GM19468 (cell line): ENCODE results near the gene SLC26A9.

Experiments used
- ATAC-seq: cut with Tn5 transposase; IDR thresholded peaks from one replicate; pipeline ENCODE4 v1.9.1; 2021; ENCODE audit warnings: mild to moderate bottlenecking, moderate library complexity, moderate number of reproducible peaks; ENCODE audit not compliant: unreplicated experiment; ENCODE audit errors: extremely low read depth

SLC26A9 gene

GRCh38 chr1:205928317-205928716, 14.9 kb downstream of the SLC26A9 start:
- no peak for ATAC-seq

DNA sequence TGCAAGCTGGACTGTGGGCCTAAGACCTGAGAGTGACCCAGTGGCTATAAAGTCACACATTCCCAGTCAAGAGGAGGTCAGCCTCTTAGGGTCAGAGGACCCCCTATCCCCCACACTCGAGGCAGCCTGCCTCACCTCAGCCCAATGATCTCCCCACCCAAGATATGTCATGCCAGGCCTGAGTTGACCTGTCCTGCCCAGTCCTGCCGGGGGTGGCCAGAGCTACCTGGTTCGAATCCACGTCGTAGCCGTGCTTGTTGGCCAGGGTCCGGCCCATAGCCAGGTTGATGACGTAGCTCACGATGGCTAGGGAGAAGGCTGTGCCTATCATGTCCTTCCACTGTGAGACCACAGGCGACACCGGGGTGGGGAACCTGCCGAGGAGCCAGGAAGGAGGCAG, 15.6 kb downstream of the SLC26A9 start:
- no peak for ATAC-seq

DNA sequence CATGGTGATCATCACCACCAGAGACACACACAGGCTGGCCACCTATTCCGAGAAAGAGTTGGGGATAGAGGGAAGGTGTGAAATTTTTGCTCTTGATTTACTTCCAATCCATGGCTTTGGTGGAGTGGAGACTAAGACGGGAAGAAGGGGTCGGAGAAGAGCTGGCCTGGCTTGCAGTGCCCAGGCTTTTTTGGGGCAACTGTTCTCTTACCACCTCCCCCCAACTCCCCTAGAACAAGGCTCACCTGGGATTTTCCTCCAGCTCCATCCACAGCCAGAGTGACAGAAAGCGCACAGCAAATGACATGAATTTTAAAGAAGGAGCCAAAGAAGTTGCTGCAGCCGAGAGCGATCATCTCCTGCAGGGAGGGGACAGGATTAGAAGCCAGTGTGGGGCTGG, 16.0 kb downstream of the SLC26A9 start:
- no peak for ATAC-seq

DNA sequence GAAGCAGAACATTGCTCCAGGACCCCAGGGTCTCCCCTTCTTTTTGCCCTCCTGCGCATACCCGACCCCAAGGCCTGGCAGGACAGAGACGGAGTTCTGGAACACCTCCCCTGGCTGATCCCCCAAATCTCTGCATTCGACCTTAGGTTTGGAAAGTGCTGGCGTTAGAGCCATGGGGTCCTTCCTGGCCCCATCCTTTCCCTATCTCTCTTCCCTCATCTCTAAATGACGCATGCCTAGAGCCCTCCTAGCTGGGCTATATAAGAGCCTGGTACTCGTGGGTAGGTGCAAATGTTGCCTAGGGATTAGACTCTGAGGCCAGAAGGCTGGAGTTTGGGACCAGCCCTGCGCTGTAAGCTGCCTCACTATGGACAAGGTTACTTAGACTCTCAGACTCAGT, 16.6 kb downstream of the SLC26A9 start:
- ATAC-seq, result no peak

DNA sequence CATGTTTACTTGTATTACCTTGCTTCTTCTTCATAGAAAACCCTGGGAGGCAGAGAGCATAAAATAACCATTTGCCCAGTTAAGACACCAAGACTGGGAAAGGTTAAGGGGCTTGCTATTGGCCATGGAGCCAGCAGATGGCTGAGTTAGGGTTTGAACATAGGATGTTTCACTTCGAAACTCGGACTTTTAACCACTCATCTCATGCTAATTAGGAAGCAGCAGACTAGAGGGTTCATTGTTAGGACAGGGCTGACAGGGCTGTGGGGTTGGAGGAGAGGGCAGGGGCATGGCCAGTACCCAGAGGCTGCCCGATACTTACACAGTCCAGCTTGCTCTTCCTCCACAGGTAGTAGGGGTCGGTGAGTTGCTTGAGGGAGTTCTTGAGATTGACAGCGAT, 17.0 kb downstream of the SLC26A9 start:
- ATAC-seq, result no peak

- ATAC-seq, result no peak
Observed at GRCh38 chr1:205925736-205926135, 17.5 kb downstream of the SLC26A9 start.

DNA sequence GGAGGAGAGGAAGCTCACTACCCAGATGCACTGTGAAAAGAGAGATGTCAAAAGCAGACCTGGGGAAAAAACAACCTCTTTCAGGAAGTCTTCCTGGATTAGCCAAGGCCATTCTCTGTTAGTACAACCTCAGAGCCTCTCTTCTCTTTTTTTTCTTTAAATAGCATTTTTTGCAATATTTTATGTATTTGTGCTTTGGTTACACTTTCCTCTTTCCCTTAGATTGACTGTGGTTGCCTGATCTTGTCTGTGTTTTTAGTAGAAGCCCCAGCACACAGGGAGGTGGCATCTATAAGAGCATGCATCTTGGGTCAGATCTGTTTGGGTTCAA, 18.8 kb downstream of the SLC26A9 start:
- ATAC-seq, result no peak

- ATAC-seq, result no peak
Observed at GRCh38 chr1:205923651-205924459, 19.4 kb downstream of the SLC26A9 start.

GRCh38 chr1:205922806-205923205, 20.4 kb downstream of the SLC26A9 start:
- ATAC-seq, result no peak

GRCh38 chr1:205922314-205922713, 20.9 kb downstream of the SLC26A9 start:
- no peak for ATAC-seq

DNA sequence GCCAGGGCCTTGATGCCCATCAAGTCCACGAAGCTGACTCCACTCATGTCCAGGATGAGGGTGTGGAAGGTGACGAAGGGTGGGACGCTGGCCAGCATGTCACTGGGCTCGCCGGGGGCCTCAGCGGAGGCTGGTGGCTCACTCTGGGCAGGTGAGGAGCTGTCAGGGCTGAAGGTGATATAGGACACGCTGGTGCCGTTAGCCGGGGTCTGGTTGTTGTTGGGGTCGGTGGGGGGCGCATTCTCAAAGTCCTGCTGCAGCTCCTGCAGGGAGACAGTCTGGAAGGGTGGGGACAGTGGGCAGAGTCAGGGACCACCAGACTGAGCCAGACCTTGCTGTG, 21.7 kb downstream of the SLC26A9 start:
- no peak for ATAC-seq

GRCh38 chr1:205920861-205921569, 22.2 kb downstream of the SLC26A9 start:
- no peak for ATAC-seq

- ATAC-seq, result no peak
Observed at GRCh38 chr1:205920159-205920558, 23.1 kb downstream of the SLC26A9 start.

DNA sequence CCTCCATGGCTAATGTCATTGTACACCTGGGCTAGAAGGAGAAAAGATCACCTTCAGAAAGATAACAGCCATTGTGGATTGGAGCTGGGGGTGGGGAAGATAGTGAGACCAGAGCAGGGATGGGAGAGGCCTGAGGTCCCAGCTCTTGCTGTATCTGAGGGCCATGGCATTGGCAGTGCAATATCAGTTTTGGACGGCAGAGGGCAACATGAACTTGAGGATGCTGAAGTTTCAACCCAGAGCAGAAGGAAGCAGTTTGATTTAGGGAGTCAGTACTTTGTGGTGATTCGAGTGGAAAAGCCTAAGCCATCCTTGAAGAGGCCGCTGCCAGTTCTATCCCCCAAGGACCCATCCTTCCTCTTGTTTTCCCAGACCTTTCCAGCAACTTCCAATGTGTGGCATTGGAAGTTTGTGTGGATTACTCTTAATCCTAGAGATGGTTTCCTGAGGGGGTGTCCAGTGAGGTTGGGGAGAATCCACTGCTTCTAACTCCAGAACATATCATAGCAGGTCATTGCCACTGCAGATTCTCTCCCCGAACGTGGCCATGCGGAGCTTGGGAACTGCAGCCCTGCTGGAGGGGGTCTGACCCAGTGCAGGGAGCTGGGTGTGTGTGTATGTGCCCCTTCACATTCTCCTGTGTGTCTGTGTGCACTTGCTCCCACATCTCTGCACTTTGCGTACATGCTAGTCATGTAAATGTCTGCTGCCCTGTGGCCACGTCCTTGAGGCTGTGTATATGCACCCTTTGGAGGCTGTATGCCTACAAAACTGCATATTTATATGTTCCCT, 24.1 kb downstream of the SLC26A9 start:
- ATAC-seq, result no peak

GRCh38 chr1:205917466-205918238, 25.6 kb downstream of the SLC26A9 start:
- ATAC-seq, result no peak

DNA sequence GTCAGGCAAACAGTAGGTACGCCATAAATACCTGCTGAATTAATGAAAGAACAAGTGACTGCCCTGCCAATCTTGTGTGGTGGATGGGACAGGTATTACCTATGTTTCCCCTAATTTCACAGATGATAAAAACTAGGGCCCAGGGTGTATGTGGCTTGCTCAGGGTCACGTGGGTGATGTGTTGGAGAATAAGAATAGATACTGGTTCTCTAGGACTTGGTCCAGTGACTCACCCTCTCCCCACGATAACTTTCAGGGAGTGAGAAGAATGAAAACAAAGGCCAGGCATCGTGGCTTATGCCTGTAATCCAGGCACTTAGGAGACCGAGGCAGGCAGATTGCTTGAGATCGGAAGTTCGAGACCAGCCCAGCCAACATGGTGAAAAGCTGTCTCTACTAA, 26.7 kb downstream of the SLC26A9 start:
- no peak for ATAC-seq

GRCh38 chr1:205915354-205915990, 27.8 kb downstream of the SLC26A9 start:
- no peak for ATAC-seq

GRCh38 chr1:205914730-205915129, 28.5 kb downstream of the SLC26A9 start:
- no peak for ATAC-seq

GRCh38 chr1:205914155-205914507, 29.1 kb downstream of the SLC26A9 start:
- no peak for ATAC-seq
